Astrocyte of the cerebellum (primary cell): ENCODE data around the gene ZNF317.

Source experiments
- DNase-seq: peaks from one replicate; pipeline ENCODE4 v3.0.0-alpha.2; 2011; ENCODE audit warnings: low read depth
- H3K4me3 ChIP-seq: 2 replicates; pipeline ENCODE4 v1.5.1; 2011; ENCODE audit warnings: mild to moderate bottlenecking, low read depth, low read length, moderate library complexity
- CTCF ChIP-seq: IDR thresholded peaks from 2 replicates; pipeline ENCODE4 v1.5.1; 2012; ENCODE audit warnings: low read length, low read depth, moderate library complexity, mild to moderate bottlenecking; ENCODE audit errors: missing control alignments
- in situ Hi-C: cut with HindIII; loops from 2 replicates; pipeline ENCODE4 v1.10.0; 2017; ENCODE audit warnings: low sequenced_read_pairs

The ZNF317 gene

GRCh38 chr19:9161427-9161826, 21.2 kb downstream of the ZNF317 start:
- TF ChIP-seq CTCF, result no peak
- DNase-seq, result no peak
- no peak overlapping the region for H3K4me3 ChIP-seq
- in situ Hi-C loops, result no loop called here

- H3K4me3 ChIP-seq, result no peak overlapping the region
- in situ Hi-C loops, result no loop called here
- no peak for DNase-seq
- no peak for TF ChIP-seq CTCF
These were observed 25.1 kb downstream of the ZNF317 start for GRCh38 chr19:9165261-9165660.

- no peak overlapping the region for H3K4me3 ChIP-seq
- no peak for TF ChIP-seq CTCF
- no peak for DNase-seq
- in situ Hi-C loops, result no loop called here
These were observed 26.6 kb downstream of the ZNF317 start for GRCh38 chr19:9166846-9167245.

- TF ChIP-seq CTCF, result no peak
- in situ Hi-C loops, result no loop called here
- DNase-seq, result no peak
- H3K4me3 ChIP-seq, result no peak overlapping the region
These were observed 31.3 kb downstream of the ZNF317 start for GRCh38 chr19:9171393-9171991.

- DNase-seq, result no peak
- no peak for TF ChIP-seq CTCF
- H3K4me3 ChIP-seq, result no peak overlapping the region
- in situ Hi-C loops, result no loop called here
These were observed 35.1 kb downstream of the ZNF317 start for GRCh38 chr19:9175326-9175725.

GRCh38 chr19:9178901-9179300, 38.7 kb downstream of the ZNF317 start, which contains the start of gene OR7D2:
Gene OR7D2 (plus strand): TSS chr19:9178979. CDS start chr19:9185782, 6,803 bp downstream.
- DNase-seq, result no peak
- no peak within 1 kb of the TSS for H3K4me3 ChIP-seq

More at GRCh38 chr19:9178901-9179300, 38.7 kb downstream of the ZNF317 start, which contains the start of gene OR7D2:
- in situ Hi-C loops, result no loop called here
- no peak for TF ChIP-seq CTCF
